Panc1 (cell line): ENCODE data around the gene NEU2. TPM values are rescaled to one million over a fixed set of nuclear protein-coding genes. Genes with fewer than 3 reads are reported as not detected.
A peak's percentile ranks its signal among the peaks of the same experiment; 100 is the strongest.

Experiments
- ATAC-seq: fragments of 200-7000 bp; cut with Tn5 transposase; 2 replicates; pipeline ENCODE4 v1.9.1; 2020; ENCODE audit warnings: mild to moderate bottlenecking, moderate library complexity
- BruUV-seq: library from RNA; stranded (reverse); fragments of 400-500 nt; replicated peaks from 2 replicates; lab custom pipeline; 2021; lab: Mats Ljungman, UMichigan
- CTCF ChIA-PET: fragments of 300-600 bp; sonication (Branson Sonifier 250); formaldehyde crosslinking; loops from one replicate; lab custom pipeline; 2022; ENCODE audit warnings: antibody characterized with exemption; lab: Charles Lee
- POLR2A ChIA-PET: fragments of 300-600 bp; sonication (Branson Sonifier 250); formaldehyde crosslinking; loops from one replicate; lab custom pipeline; 2022; ENCODE audit warnings: antibody characterized with exemption; lab: Charles Lee
- DNase-seq: peaks from one replicate; pipeline ENCODE4 v3.0.0-alpha.2; 2010; ENCODE audit warnings: low read depth, low spot score
- H3K27ac ChIP-seq: 2 replicates; pipeline ENCODE4 v1.5.1; 2011; ENCODE audit warnings: mild to moderate bottlenecking, low read length, inconsistent platforms
- H3K27me3 ChIP-seq: fragments of 200-500 bp; sonication (Bioruptor generic); 2 replicates; pipeline ENCODE4 v1.6.0; 2014; ENCODE audit warnings: low read length, inconsistent platforms; ENCODE audit not compliant: control insufficient read depth, insufficient read depth
- H3K36me3 ChIP-seq: fragments of 200-500 bp; sonication (Bioruptor generic); 2 replicates; pipeline ENCODE4 v1.5.1; 2014; ENCODE audit warnings: inconsistent platforms, mild to moderate bottlenecking, low read length, moderate library complexity; ENCODE audit not compliant: control insufficient read depth, insufficient read depth
- H3K4me1 ChIP-seq: 2 replicates; pipeline ENCODE4 v1.5.1; 2011; ENCODE audit warnings: inconsistent platforms, mild to moderate bottlenecking, low read length, moderate library complexity; ENCODE audit not compliant: control insufficient read depth, insufficient read depth
- H3K4me3 ChIP-seq, 2 experiments: 2 replicates each; pipeline ENCODE4 v1.5.1; 2011 to 2012; ENCODE audit warnings: low read depth in 2 of 2, low read length in 2 of 2, mild to moderate bottlenecking in 2 of 2, inconsistent platforms in 1 of 2, moderate library complexity in 1 of 2
- H3K9me3 ChIP-seq: fragments of 200-500 bp; sonication (Bioruptor generic); 2 replicates; pipeline ENCODE4 v1.5.1; 2014; ENCODE audit warnings: low read depth, mild to moderate bottlenecking, inconsistent platforms, low read length, moderate library complexity; ENCODE audit not compliant: control insufficient read depth, insufficient read depth
- POLR2AphosphoS5 ChIP-seq: IDR thresholded peaks from 2 replicates; pipeline ENCODE4 v1.6.1; 2012; ENCODE audit warnings: mild to moderate bottlenecking, low read depth, low read length, moderate library complexity
- SIN3A ChIP-seq: IDR thresholded peaks from 2 replicates; pipeline ENCODE4 v1.6.1; 2012; ENCODE audit warnings: low read depth, mild to moderate bottlenecking, low read length, moderate library complexity, borderline replicate concordance; ENCODE audit not compliant: insufficient read depth
- TCF7L2 ChIP-seq: IDR thresholded peaks from 2 replicates; pipeline ENCODE4 v1.6.1; 2011; ENCODE audit warnings: mild to moderate bottlenecking, low read depth, low read length, inconsistent platforms
- in situ Hi-C: cut with HindIII; loops from 2 replicates; pipeline ENCODE4 v1.10.0; 2016; ENCODE audit warnings: low sequenced_read_pairs, low pct_unique_long_range_greater_than_20kb
- intact Hi-C: fragments of 100-400 bp; cut with micrococcal nuclease; formaldehyde crosslinking; loops from one replicate; pipeline ENCODE4 v1.10.0; 2022; ENCODE audit not compliant: unreplicated experiment
- total RNA-seq: library from RNA; stranded (reverse); gene quantifications from one replicate; pipeline ENCODE4 v1.2.1, GENCODE V29; 2021; ENCODE audit not compliant: unreplicated experiment
- TF ChIP-seq, protein P1 (sequence below): fragments of 450-650 bp; IDR thresholded peaks from 2 replicates; pipeline ENCODE4 v1.5.1; 2017; ENCODE audit warnings: mild to moderate bottlenecking
- TF ChIP-seq, protein P2 (sequence below), 2 experiments: IDR thresholded peaks; 2 replicates each; pipeline ENCODE4 v1.6.1; 2011 to 2012; ENCODE audit warnings: low read depth in 2 of 2, control low read depth in 1 of 2, low read length in 1 of 2, mild to moderate bottlenecking in 1 of 2, moderate library complexity in 1 of 2; ENCODE audit not compliant: insufficient read depth in 1 of 2

NEU2 gene
- total RNA-seq, 1 experiment from 2014 or later = not detected

DNA sequence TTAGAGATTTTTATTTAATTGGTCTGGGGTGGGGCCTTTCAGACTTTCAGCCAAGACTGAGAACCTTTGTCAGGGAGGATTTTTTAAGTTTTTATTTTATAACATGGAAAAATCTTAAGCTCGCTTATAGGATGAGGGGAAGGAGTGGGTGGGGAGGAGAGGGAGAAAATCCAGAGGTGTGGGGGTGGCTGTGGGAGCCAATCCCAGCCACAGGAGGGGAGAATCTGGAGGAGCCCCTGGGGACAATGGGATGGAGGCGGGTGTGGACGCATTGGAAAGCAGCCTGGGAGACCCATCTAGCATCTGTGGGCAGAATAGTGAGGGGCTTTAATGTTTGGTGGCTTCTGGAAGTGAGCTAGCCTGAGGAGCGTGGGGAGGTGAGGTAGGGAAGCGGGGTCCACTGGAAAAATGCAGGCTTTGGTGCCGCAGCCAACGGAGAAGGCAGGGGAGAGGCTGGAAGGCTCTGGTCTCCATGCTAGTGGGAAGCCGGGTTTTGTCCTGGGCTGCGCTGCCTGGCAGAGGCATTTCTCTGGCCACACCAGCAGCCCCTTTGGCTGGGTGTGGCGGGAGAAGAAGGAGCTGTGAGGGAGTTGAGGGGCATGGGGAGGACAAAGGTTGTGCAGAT lies 16.2 kb downstream of the NEU2 start:
- CTCF ChIA-PET = no interaction called here
- H3K36me3 ChIP-seq = no peaks in the 10 kb centered on the region
- H3K4me1 ChIP-seq = no peaks in the 10 kb centered on the region
- no TSS peak for BruUV-seq
- no peak overlapping the region for H3K4me3 ChIP-seq
- intact Hi-C loops = no loop called here
- no peak for DNase-seq
- H3K9me3 ChIP-seq = no peaks in the 10 kb centered on the region
- H3K27ac ChIP-seq = no peak overlapping the region
- no peaks in the 10 kb centered on the region for H3K27me3 ChIP-seq
- TF ChIP-seq SIN3A (no peak), POLR2AphosphoS5 (no peak), TCF7L2 (no peak)
- TF ChIP-seq, protein P1, sequence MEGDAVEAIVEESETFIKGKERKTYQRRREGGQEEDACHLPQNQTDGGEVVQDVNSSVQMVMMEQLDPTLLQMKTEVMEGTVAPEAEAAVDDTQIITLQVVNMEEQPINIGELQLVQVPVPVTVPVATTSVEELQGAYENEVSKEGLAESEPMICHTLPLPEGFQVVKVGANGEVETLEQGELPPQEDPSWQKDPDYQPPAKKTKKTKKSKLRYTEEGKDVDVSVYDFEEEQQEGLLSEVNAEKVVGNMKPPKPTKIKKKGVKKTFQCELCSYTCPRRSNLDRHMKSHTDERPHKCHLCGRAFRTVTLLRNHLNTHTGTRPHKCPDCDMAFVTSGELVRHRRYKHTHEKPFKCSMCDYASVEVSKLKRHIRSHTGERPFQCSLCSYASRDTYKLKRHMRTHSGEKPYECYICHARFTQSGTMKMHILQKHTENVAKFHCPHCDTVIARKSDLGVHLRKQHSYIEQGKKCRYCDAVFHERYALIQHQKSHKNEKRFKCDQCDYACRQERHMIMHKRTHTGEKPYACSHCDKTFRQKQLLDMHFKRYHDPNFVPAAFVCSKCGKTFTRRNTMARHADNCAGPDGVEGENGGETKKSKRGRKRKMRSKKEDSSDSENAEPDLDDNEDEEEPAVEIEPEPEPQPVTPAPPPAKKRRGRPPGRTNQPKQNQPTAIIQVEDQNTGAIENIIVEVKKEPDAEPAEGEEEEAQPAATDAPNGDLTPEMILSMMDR = no peak
- TF ChIP-seq, protein P2, sequence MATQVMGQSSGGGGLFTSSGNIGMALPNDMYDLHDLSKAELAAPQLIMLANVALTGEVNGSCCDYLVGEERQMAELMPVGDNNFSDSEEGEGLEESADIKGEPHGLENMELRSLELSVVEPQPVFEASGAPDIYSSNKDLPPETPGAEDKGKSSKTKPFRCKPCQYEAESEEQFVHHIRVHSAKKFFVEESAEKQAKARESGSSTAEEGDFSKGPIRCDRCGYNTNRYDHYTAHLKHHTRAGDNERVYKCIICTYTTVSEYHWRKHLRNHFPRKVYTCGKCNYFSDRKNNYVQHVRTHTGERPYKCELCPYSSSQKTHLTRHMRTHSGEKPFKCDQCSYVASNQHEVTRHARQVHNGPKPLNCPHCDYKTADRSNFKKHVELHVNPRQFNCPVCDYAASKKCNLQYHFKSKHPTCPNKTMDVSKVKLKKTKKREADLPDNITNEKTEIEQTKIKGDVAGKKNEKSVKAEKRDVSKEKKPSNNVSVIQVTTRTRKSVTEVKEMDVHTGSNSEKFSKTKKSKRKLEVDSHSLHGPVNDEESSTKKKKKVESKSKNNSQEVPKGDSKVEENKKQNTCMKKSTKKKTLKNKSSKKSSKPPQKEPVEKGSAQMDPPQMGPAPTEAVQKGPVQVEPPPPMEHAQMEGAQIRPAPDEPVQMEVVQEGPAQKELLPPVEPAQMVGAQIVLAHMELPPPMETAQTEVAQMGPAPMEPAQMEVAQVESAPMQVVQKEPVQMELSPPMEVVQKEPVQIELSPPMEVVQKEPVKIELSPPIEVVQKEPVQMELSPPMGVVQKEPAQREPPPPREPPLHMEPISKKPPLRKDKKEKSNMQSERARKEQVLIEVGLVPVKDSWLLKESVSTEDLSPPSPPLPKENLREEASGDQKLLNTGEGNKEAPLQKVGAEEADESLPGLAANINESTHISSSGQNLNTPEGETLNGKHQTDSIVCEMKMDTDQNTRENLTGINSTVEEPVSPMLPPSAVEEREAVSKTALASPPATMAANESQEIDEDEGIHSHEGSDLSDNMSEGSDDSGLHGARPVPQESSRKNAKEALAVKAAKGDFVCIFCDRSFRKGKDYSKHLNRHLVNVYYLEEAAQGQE (IDR thresholded peaks at IDR 0.05; ENCODE audit: insufficient read depth in 1 of 2, low read depth in 2 of 2, low read length in 1 of 2) = no peak
- ATAC-seq = no peak
- POLR2A ChIA-PET = interaction anchor here (0.6 kb wide), 1 partner anchor 15 kb away, joined by 6 read pairs; no protein-coding TSS in a partner anchor
- in situ Hi-C loops = no loop called here

DNA sequence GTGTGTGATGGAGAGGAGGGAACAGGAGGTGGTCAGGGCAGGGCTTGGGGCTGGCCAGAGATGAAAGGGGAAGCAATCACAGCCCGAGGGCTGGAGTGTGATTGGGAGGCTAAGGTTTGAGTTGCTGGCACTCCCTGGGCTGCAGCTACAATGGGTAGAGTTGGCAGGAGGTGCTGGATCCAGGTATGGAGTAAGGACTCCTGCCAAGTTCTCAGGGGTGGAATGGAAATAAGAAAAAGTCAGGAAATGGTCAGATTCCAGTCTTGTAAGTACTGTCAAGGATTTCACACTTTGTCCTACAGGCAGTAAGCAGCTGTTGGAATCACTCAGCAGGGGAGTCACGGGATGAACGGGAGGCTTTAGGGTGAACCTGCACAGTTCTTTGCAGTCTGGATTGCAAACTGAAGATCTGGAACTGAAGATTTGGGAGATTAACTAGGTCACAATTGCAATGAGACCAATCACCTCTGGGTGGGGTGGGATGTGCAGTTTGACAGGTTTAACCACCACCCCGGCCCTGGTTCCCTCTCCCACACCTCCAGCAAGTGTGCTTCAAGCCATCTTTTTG lies 16.8 kb downstream of the NEU2 start:
- in situ Hi-C loops = no loop called here
- Histone ChIP-seq H3K36me3 (no peaks in the 10 kb centered on the region), H3K9me3 (no peaks in the 10 kb centered on the region), H3K4me3 (no peak overlapping the region), H3K27ac (no peak overlapping the region), H3K27me3 (no peaks in the 10 kb centered on the region), H3K4me1 (0 out of 2 replicates have a peak, but pooled peaks cover 5% of the 10 kb centered on the region)
- POLR2A ChIA-PET = no interaction called here
- CTCF ChIA-PET = no interaction called here
- intact Hi-C loops = no loop called here
- no TSS peak for BruUV-seq
- ATAC-seq (peak; percentile 37), DNase-seq (no peak)
- TF ChIP-seq, protein P1 = no peak
- TF ChIP-seq, protein P2 (IDR thresholded peaks at IDR 0.05; ENCODE audit: insufficient read depth in 1 of 2, low read depth in 2 of 2, low read length in 1 of 2) = no peak
- TF ChIP-seq SIN3A (no peak), POLR2AphosphoS5 (no peak), TCF7L2 (no peak)
